Measurements from ENCODE around the gene DHFR. TPM values are rescaled to one million over a fixed set of nuclear protein-coding genes. Genes with fewer than 3 reads are reported as not detected.

Gene DHFR
- total RNA-seq, 1 donor: 29.8 TPM

DNA sequence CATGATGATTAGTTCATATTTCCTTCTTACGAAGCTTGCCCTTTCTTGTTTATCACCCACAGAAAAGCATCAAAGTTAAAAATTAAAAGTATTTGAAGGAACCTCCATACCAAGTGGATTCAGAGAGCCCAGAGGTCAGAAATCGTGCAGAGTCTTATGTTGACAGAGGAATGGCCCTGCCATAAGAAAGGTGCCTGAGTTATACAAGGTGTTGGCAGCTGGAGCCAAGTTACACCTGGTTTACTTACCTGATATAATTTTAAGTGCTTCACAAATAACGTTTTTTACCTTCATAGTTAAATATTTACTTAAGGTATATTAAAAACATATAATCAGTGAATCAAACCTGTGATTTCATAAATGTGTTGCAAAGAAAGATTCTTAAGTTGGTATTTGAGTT, 42.3 kb upstream of the DHFR start:
- H3K4me3 ChIP-seq (ENCODE audit: low read depth, low read length): no peak overlapping the region
- DNase-seq (ENCODE audit: low read depth): no peak
- TF ChIP-seq, protein P1, sequence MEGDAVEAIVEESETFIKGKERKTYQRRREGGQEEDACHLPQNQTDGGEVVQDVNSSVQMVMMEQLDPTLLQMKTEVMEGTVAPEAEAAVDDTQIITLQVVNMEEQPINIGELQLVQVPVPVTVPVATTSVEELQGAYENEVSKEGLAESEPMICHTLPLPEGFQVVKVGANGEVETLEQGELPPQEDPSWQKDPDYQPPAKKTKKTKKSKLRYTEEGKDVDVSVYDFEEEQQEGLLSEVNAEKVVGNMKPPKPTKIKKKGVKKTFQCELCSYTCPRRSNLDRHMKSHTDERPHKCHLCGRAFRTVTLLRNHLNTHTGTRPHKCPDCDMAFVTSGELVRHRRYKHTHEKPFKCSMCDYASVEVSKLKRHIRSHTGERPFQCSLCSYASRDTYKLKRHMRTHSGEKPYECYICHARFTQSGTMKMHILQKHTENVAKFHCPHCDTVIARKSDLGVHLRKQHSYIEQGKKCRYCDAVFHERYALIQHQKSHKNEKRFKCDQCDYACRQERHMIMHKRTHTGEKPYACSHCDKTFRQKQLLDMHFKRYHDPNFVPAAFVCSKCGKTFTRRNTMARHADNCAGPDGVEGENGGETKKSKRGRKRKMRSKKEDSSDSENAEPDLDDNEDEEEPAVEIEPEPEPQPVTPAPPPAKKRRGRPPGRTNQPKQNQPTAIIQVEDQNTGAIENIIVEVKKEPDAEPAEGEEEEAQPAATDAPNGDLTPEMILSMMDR (IDR thresholded peaks at IDR 0.05; ENCODE audit: insufficient read depth, low read depth, low read length): no peak

DNA sequence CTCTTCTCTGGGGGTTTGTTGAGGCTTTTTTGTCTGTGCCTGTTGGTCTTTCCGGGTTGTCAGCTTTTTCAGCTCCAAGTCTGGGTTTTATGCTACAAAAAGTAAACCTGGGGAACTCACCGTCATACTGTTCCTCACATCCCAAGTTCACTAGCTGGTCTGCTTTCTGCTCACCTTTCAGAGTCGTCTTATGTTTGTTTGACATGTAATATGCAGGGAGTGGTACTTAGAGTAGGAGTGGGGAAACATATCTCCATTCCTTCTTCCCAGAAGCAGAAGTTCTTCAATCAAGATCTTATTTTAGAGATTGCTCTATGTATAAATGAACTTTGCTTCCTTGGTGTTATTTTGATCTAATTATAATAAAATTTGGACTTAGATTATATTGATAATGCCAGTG, 41.7 kb upstream of the DHFR start:
- TF ChIP-seq, protein P1 (IDR thresholded peaks at IDR 0.05; ENCODE audit: insufficient read depth, low read depth, low read length): no peak
- H3K4me3 ChIP-seq (ENCODE audit: low read depth, low read length): no peak overlapping the region
- no peak for DNase-seq (ENCODE audit: low read depth)

DNA sequence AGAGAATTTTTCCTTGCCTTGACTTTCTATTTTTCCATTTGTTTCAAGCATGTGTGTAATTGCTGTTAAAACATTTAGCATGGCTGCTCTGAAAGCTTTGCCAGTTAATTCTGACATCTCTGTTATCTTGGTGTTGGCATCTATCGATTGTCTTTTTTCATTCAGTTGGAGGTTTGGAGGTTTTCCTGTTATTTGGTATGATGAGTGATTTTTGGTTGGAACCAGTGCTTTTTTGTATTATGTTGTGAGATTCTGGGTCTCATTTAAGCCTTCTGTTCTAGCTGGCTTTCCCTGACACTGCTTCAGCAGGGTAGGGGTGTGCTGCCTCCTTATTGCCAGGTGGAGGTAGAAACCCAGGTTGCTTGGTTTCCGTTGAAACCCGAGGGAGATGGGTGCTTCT, 40.9 kb upstream of the DHFR start:
- TF ChIP-seq, protein P1 (IDR thresholded peaks at IDR 0.05; ENCODE audit: insufficient read depth, low read depth, low read length): no peak
- no peak overlapping the region for H3K4me3 ChIP-seq (ENCODE audit: low read depth, low read length)
- DNase-seq (ENCODE audit: low read depth): no peak

DNA sequence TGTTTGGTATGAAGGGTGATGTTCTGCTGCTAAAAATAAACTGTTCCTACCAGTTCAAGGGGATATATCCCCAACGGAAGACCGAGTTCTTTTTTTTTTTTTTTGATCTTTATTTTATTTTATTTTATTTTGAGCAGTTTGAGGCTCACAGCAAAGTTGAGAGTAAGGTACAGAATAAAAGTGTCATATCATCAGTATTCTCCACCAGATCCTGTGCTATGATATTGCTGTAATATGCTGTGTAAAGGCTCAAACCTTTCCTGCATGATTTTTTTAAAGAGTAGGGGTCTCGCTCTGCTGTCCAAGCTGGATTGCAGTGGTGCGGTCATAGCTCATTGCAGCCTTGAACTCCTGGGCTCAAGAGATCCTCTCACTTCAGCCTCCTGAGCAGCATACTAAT, 34.8 kb upstream of the DHFR start:
- DNase-seq (ENCODE audit: low read depth): no peak
- H3K4me3 ChIP-seq (ENCODE audit: low read depth, low read length): no peak overlapping the region
- TF ChIP-seq, protein P1 (IDR thresholded peaks at IDR 0.05; ENCODE audit: insufficient read depth, low read depth, low read length): no peak

DNA sequence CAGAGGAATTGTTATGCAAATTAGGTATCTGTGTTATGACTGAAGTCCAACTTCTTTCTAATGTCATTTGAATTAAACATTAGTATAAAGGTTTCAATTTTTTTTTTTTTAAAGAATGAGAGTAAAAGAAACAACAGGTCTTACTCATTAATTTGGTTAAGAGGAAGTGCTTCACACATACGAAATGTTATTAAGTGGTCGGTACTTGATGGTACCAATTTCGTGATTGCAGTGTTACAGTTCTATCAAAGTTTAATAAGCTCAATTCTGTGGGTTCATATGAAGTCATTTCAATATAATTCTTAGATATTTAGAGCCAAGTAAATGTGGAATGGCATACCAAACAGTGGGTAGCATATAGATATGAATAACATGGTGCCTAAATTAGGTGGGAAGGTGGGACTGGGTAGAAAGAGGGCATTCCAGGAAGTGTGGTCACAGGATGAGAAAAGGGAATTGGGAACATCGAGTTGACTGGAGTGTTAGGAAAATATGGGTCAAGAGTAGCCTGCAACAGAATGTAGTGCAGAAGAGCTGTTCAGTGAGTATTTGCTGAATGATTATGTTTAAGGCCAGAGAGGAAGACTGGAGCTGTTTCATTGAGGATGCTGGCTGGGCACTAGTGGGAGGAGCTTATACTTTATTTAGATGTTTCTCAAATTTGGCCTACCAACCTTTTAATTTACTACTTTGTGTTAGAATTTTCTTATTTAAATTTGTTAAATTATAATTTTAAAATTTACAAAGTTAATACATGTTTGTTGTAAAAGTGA, 34.1 kb upstream of the DHFR start:
- TF ChIP-seq, protein P1 (IDR thresholded peaks at IDR 0.05; ENCODE audit: insufficient read depth, low read depth, low read length): no peak
- no peak for DNase-seq (ENCODE audit: low read depth)
- no peak overlapping the region for H3K4me3 ChIP-seq (ENCODE audit: low read depth, low read length)

DNA sequence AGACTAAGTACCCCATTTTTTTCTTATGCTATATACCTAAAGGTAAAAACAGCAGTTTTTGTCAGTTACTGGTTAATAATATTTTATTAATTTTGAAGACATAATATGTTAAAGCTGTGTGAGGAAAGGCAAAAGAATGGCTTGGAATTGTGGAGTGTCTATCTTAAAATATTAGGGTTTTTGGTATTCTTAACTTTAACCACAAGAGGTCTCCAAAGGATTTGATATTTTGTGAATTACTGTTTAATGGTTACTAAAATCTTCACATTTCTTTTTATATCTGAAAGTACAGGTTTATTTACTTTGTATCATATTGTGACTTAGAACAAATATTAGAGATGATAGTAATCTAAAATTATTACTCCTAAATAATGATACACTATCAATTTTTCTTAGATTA, 32.0 kb upstream of the DHFR start:
- TF ChIP-seq, protein P1 (IDR thresholded peaks at IDR 0.05; ENCODE audit: insufficient read depth, low read depth, low read length): peak; percentile 32
- H3K4me3 ChIP-seq (ENCODE audit: low read depth, low read length): no peak overlapping the region
- peak; percentile 32 for DNase-seq (ENCODE audit: low read depth)

DNA sequence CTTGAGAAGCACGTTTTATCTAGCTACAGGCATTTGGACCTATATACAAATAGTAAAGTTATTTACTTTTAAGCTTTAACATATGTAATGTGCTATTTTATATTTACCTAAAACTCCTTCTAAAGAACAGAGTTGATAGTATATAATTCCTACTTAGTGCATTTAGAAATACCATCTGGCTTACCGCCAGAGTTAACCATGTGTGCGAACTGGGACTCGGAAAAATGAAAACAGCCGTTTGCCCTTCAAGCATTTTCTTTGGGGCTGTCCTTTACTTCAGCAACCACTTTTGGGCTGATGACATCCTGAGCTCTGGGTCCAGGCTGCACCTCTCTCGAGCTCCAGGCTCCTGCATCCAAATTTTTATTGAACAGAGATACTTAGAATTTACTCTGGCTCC, 21.9 kb upstream of the DHFR start:
- DNase-seq (ENCODE audit: low read depth): peak; percentile 63
- TF ChIP-seq, protein P1 (IDR thresholded peaks at IDR 0.05; ENCODE audit: insufficient read depth, low read depth, low read length): no peak
- H3K4me3 ChIP-seq (ENCODE audit: low read depth, low read length): no peak overlapping the region
